ENCODE data around the gene PPP1R3G. TPM values are rescaled to one million over a fixed set of nuclear protein-coding genes. Genes with fewer than 3 reads are reported as not detected.

Gene PPP1R3G
- total and polyA plus RNA-seq, 12 donors = 1.2 to 17.1 (median 8.4) TPM

- H3K4me3 ChIP-seq = no peak overlapping the region
- H3K27me3 ChIP-seq = no peaks in the 10 kb centered on the region
- H3K4me1 ChIP-seq (replicated peaks in 1 of 2) = no peaks in the 10 kb centered on the region
- WGBS, 4 donors = 77 to 93% (median 82%) methylated on average over 2 of the region's 2 CpGs
- H3K9me3 ChIP-seq (replicated peaks in 1 of 3) = peaks cover 0 to 11% (median 0%) of the 10 kb centered on the region in 3 donors
- DNase-seq = no peak
- TF ChIP-seq POLR2A (IDR thresholded peaks at IDR 0.05) (no peak), CTCF (IDR thresholded peaks at IDR 0.05) (no peak)
- no peaks in the 10 kb centered on the region for H3K36me3 ChIP-seq (replicated peaks in 1 of 2)
- intact Hi-C loops (cut with DNase I) = no loop called here
- no peak overlapping the region for H3K27ac ChIP-seq
Measured at GRCh38 chr6:5050009-5050408, 35.1 kb upstream of the PPP1R3G start.

GRCh38 chr6:5051394-5051793, 33.7 kb upstream of the PPP1R3G start:
- H3K4me3 ChIP-seq = no peak overlapping the region
- intact Hi-C loops (cut with DNase I) = no loop called here
- no peaks in the 10 kb centered on the region for H3K27me3 ChIP-seq
- TF ChIP-seq CTCF (IDR thresholded peaks at IDR 0.05) = no peak
- TF ChIP-seq POLR2A (IDR thresholded peaks at IDR 0.05) = no peak
- no peak overlapping the region for H3K27ac ChIP-seq
- no peak for DNase-seq
- peaks cover 0 to 11% (median 0%) of the 10 kb centered on the region in 3 donors for H3K9me3 ChIP-seq (replicated peaks in 1 of 3)
- no peaks in the 10 kb centered on the region for H3K36me3 ChIP-seq (replicated peaks in 1 of 2)
- 73 to 90% (median 85%) methylated on average over 1 of the region's 1 CpG for WGBS, 4 donors
- H3K4me1 ChIP-seq (replicated peaks in 1 of 2) = no peaks in the 10 kb centered on the region

GRCh38 chr6:5053038-5053437, 32.1 kb upstream of the PPP1R3G start:
- Histone ChIP-seq H3K27me3 (no peaks in the 10 kb centered on the region), H3K36me3 (replicated peaks in 1 of 2) (no peaks in the 10 kb centered on the region), H3K4me1 (replicated peaks in 1 of 2) (no peaks in the 10 kb centered on the region), H3K4me3 (no peak overlapping the region), H3K9me3 (replicated peaks in 1 of 3) (peaks cover 0 to 11% (median 0%) of the 10 kb centered on the region in 3 donors), H3K27ac (no peak overlapping the region)
- intact Hi-C loops (cut with DNase I) = no loop called here
- no peak for TF ChIP-seq POLR2A (IDR thresholded peaks at IDR 0.05)
- no peak for TF ChIP-seq CTCF (IDR thresholded peaks at IDR 0.05)
- no peak for DNase-seq

GRCh38 chr6:5053864-5054244, 31.3 kb upstream of the PPP1R3G start:
- H3K4me1 ChIP-seq (replicated peaks in 1 of 2) = no peaks in the 10 kb centered on the region
- no peaks in the 10 kb centered on the region for H3K27me3 ChIP-seq
- intact Hi-C loops (cut with DNase I) = no loop called here
- WGBS, 4 donors = 59 to 75% (median 67%) methylated on average over 1 of the region's 1 CpG
- peaks cover 0 to 11% (median 0%) of the 10 kb centered on the region in 3 donors for H3K9me3 ChIP-seq (replicated peaks in 1 of 3)
- H3K27ac ChIP-seq = no peak overlapping the region
- no peak for DNase-seq
- H3K36me3 ChIP-seq (replicated peaks in 1 of 2) = no peaks in the 10 kb centered on the region
- no peak overlapping the region for H3K4me3 ChIP-seq
- TF ChIP-seq CTCF (IDR thresholded peaks at IDR 0.05) (no peak), POLR2A (IDR thresholded peaks at IDR 0.05) (no peak)

All from adrenal gland (tissue), 12 donors.